TTC549 (cell line): ENCODE measurements around the gene PROSER2.

Experiments used
- FAIRE-seq: peaks from 2 replicates; lab custom pipeline; 2012; peaks lifted over from hg19 to GRCh38; lab: Jason Lieb, UNC

The PROSER2 gene

DNA sequence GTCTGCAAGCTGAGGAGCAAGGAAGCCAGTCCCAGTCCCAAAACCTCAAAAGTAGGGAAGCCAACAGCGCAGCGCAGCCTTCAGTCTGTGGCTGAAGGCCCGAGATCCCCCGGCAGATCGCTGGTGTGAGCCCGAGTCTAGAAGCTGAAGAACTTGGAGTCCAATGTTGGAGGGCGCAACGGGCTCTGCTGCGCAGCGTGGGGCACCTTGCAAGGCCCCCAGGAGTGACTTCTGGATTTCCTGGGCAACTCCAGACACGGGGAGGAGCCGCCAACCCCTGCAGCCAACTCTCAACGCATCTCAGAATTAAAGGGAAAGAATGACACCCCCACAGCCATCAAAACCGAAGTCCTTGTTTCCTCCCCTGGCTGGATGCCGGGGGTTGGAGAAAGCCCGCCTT lies 18.8 kb upstream of the PROSER2 start:
- FAIRE-seq: no peak

DNA sequence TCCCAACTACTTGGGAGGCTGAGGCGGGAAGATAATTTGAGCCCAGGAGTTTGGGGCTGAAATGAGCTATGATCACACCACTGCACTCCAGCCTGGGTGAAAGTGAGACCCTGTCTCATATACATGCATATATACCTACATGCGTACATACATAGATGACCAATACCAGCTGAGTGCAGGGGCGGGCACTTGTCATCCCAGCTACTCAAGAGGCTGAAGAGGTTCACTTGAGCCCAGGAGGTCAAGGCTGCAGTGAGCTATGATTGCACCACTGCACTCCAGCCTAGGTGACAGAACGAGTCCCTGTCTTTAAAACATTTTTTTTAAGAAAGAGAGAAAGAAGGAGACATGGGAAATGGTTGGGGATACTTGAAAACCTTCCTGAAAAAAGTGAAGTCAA lies 17.4 kb upstream of the PROSER2 start:
- no peak for FAIRE-seq

DNA sequence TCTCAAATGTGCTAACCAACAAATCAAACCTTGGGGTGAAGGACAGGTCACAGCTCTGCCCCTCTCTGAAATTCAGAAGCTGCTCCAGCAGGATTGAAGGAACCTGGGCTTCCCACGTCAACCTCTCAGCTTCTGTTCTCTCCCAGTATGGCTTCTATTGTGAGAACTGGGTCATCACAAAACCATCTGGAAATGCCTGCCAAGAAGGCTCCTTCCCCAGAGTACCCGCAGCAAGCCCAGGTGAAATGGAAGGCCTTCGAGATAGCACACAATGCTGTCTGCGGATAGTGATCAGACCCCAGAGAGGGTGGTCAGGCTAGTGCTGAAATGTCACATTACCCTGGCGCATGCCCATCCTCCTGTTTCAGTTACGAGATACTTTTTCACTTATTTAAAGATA lies 16.4 kb upstream of the PROSER2 start:
- no peak for FAIRE-seq

DNA sequence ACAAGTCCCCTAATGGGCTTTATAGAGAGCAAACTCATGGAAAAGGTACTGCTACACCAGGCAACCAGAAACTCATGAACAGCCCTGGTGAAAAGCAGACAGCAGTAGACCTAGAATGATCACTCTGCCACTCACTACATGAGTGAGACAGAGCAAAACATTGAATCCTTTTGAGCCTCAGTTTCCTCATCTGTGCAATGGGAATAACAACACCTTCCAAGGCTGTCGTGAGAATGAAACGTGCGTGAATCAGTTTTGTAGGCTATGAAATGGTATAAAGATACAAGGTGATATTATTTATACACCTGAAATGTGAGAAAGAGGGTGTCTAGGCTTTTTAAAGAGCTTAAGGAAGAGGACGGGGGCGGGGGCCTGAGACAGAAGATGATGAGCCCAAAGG lies 14.3 kb upstream of the PROSER2 start:
- no peak for FAIRE-seq

DNA sequence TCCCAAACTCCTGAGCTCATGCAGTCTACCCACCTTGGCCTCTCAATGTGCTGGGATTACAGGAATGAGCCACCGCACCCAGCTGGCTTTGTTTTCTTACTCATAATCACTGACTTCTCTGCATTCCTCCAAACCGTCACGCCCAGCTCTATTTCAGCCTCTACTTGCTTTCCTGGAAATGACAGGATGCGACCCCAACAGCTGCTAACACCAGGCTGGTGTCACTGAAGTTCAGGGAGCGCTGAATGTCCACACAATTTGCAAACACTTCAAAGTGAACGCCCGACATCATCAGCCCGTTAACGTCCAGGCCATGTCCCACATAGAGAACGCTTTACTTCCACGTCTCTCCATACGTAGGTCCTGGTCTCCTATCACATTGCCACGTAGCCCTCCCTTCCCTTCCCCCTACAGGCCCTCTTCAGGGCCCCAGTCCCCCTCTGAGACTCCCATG lies 12.8 kb upstream of the PROSER2 start:
- FAIRE-seq: no peak

- FAIRE-seq: no peak
Measured at GRCh38 chr10:11810973-11811372, 12.2 kb upstream of the PROSER2 start.

DNA sequence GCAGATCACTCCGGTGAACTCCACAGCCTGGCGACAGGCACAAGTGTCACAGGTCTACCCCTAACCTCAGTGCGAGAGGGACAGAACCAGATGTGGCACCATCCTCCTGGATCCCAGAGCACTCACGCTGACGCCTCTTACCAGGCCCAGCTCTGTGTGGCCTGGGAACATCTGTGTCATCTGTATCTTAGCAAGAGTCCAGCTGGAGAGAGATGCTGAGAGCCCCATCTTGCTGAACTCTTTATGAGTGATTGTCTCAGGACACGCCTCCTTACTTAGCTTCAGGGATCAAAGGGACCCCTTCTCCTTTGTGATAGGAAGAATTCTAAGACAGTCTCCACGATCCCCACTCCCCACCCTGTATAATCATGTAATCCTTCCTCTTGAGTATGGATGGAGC lies 10.0 kb upstream of the PROSER2 start:
- no peak for FAIRE-seq

- no peak for FAIRE-seq
Measured at GRCh38 chr10:11813855-11814567, 9.1 kb upstream of the PROSER2 start.

GRCh38 chr10:11819027-11819426 lies 4.1 kb upstream of the PROSER2 start:
- FAIRE-seq: no peak

- FAIRE-seq: no peak
Measured at GRCh38 chr10:11822026-11822756, 965 bp upstream of the PROSER2 start.

- FAIRE-seq: no peak
Measured at GRCh38 chr10:11822809-11823121, 391 bp upstream of the PROSER2 start.

GRCh38 chr10:11823989-11824346 lies 812 bp downstream of the PROSER2 start:
- no peak for FAIRE-seq

GRCh38 chr10:11824376-11824775 lies 1.2 kb downstream of the PROSER2 start:
- FAIRE-seq: no peak

GRCh38 chr10:11824825-11825224 lies 1.7 kb downstream of the PROSER2 start:
- no peak for FAIRE-seq

DNA sequence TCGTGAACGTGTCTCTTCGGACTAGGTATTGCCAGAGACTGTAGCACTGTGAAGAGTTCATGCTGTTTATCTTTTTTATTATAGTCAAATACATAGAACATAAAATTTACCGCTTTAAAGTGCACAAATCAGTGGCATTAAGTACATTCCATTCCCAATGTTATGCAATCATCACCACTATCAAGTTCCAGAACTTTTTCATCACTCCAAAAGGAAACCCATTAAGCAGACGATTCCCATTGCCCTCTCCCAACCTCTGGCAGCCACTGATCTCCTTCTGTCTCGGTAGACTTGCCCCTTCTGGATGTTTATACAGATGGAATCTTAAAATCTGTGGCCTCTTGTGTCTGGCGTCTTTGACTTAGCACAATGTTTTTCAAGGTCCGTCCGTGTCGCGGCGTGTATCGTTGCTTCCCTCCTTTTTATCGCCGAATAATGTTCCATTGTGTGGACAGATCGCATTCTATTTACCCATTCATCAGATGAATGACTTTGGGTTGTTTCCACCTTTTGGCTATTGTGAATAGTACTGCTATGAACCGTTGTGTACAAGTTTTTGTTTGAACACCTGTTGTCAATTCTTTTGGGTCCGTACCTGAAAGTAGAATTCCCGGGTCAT lies 2.7 kb downstream of the PROSER2 start:
- FAIRE-seq: no peak

GRCh38 chr10:11827006-11827405 lies 3.9 kb downstream of the PROSER2 start:
- FAIRE-seq: no peak

GRCh38 chr10:11827414-11827813 lies 4.3 kb downstream of the PROSER2 start:
- FAIRE-seq: no peak

GRCh38 chr10:11828682-11829284 lies 5.6 kb downstream of the PROSER2 start:
- FAIRE-seq: no peak

GRCh38 chr10:11830836-11831519 lies 7.8 kb downstream of the PROSER2 start:
- FAIRE-seq: no peak

DNA sequence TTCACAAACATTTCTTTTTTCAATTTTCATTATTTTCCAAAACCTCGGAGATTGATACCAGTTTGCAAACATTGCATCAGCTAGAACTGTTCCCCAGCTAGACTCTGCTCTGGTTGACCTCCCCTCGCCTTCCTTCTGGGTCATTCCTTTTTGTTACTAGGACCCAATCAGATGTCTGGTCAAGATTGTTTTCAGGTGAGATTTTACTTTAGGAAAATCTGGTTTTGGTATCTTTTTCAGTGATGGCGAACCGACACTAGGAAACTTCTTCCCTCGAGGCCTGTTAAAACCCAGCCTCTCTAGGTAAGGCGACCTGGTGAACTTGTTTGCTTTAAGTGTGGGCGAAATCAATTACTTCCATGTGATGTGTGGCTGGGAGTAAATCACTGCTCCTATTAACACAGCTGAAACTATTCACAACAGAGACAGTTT lies 8.4 kb downstream of the PROSER2 start:
- FAIRE-seq: no peak

- no peak for FAIRE-seq
Measured at GRCh38 chr10:11832042-11832441, 8.9 kb downstream of the PROSER2 start.

DNA sequence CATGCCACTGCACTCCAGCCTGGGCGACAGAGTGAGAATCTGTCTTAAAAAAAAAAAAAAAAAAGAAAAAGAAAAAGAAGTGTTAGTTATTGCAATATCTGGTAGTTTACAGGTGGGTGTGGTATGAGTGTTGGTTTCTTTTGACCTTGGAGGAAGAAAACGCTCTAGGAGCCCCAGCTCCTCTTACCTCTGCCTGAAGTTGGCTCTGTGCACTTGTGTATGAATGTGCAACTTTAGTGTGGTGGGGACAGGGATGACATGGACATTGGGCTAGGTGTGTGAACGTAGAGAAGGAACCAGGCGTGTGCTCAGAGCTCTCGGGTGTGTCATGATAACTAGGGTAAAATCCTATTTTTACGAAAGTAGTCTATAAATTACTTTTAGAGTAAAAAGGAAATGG lies 11.9 kb downstream of the PROSER2 start:
- FAIRE-seq: no peak

DNA sequence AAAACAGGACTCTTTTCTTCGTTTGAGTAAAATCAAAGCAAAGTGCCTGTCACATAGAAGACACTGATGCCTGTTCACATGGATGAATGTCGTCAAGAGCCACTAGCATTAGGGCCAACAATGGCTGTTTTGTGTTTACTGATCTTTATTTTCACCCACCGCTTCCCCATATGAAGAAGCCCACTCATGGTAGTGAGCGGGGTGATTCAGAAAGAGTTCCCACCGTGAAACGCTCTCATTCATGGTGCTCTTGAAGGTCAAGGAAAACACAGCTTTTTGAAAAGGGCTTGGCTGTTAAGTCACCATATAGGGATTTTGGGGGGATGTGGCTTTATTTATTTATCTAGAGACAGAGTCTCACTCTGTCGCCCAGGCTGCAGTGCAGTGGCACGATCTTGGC lies 12.5 kb downstream of the PROSER2 start:
- FAIRE-seq: no peak
